C4-2B (cell line): ENCODE measurements around the gene NOXA1.
A peak's percentile ranks its signal among the peaks of the same experiment; 100 is the strongest.

Experiments
- H3K27ac ChIP-seq: fragments of 450-650 bp; 2 replicates; pipeline ENCODE4 v1.5.1; 2017
- ZFX ChIP-seq: fragments of 450-650 bp; IDR thresholded peaks from 2 replicates; pipeline ENCODE4 v1.6.1; 2017
- TF ChIP-seq, protein P1 (sequence below): fragments of 450-650 bp; conservative IDR thresholded peaks from 2 replicates; pipeline ENCODE4 v1.5.1; 2017; ENCODE audit warnings: mild to moderate bottlenecking

The NOXA1 gene

GRCh38 chr9:137478962-137479861 is 56.0 kb downstream of the NOXA1 start:
- no peak overlapping the region; the same call in 1 of the 2 replicates for H3K27ac ChIP-seq
- no peak for TF ChIP-seq ZFX
- TF ChIP-seq, protein P1, sequence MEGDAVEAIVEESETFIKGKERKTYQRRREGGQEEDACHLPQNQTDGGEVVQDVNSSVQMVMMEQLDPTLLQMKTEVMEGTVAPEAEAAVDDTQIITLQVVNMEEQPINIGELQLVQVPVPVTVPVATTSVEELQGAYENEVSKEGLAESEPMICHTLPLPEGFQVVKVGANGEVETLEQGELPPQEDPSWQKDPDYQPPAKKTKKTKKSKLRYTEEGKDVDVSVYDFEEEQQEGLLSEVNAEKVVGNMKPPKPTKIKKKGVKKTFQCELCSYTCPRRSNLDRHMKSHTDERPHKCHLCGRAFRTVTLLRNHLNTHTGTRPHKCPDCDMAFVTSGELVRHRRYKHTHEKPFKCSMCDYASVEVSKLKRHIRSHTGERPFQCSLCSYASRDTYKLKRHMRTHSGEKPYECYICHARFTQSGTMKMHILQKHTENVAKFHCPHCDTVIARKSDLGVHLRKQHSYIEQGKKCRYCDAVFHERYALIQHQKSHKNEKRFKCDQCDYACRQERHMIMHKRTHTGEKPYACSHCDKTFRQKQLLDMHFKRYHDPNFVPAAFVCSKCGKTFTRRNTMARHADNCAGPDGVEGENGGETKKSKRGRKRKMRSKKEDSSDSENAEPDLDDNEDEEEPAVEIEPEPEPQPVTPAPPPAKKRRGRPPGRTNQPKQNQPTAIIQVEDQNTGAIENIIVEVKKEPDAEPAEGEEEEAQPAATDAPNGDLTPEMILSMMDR, result no peak

DNA sequence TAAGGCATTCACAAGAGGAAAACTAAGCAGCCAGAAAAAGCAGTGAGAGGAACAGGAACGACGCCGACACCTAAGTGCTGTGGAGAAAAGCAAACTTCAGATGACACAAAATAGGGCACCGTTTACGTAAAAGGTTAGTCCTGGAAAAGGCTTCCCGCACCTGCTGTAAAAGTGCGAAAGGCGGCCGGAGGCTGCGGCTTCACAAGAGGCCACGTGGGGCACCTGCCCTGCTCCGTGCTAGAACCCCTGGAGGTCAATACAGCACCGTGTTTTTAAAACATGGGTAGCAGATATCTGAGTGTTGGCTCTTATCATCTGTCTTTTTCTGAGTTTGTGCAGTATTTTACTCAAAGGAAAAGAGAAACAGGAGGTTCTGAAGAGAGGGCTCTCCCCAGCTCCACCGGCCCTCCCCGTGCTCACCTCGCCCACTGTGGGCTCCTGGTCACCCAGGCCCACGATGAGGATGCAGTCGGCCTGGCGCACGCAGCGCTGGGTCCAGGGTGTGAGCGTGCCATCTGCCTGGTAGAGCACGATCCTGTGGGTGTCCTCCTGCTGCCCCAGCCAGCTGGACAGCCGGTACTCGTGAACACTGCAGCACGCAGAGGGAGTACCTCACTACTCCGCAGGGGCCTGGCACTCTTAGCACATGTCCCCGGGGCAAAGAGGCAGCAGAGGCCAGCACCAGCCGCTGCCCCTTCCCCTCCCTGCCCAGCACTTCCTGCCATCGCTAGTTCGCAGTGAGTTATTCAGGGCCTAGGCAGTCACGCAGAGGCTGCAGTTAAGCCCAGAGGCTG is 56.9 kb downstream of the NOXA1 start:
- H3K27ac ChIP-seq, result peak overlapping the region; percentile 91
- no peak for TF ChIP-seq ZFX
- TF ChIP-seq, protein P1, result no peak

GRCh38 chr9:137480686-137481683 is 57.8 kb downstream of the NOXA1 start:
- TF ChIP-seq ZFX, result no peak
- TF ChIP-seq, protein P1, result no peak
- H3K27ac ChIP-seq, result peak overlapping the region; percentile 91

GRCh38 chr9:137482094-137482781 is 59.0 kb downstream of the NOXA1 start:
- peak overlapping the region; percentile 91 for H3K27ac ChIP-seq
- TF ChIP-seq, protein P1, result no peak
- TF ChIP-seq ZFX, result no peak
